GM12878 (cell line): ENCODE measurements around the gene ABCA3. TPM values are rescaled to one million over a fixed set of nuclear protein-coding genes. Genes with fewer than 3 reads are reported as not detected.

Source experiments
- CBX5 ChIP-seq: sonication (generic); IDR thresholded peaks from 2 replicates; pipeline ENCODE4 v1.6.1; 2016; ENCODE audit warnings: low read depth, moderate library complexity, mild to moderate bottlenecking, inconsistent platforms
- EGR1 ChIP-seq, 2 experiments: IDR thresholded peaks; 1 replicate in 1 of 2; 2 replicates in 1 of 2; pipeline ENCODE4 v1.6.1; 2011 to 2012; ENCODE audit warnings: low read depth in 2 of 2, low read length in 2 of 2, borderline replicate concordance in 1 of 2, mild to moderate bottlenecking in 1 of 2, moderate library complexity in 1 of 2
- HCFC1 ChIP-seq: fragments of 150-350 bp; IDR thresholded peaks from 2 replicates; pipeline ENCODE4 v1.6.1; 2014; ENCODE audit warnings: low read length
- NFYB ChIP-seq: IDR thresholded peaks from 2 replicates; pipeline ENCODE4 v1.6.1; 2011; ENCODE audit warnings: low read depth, mild to moderate bottlenecking, low read length, improper control_type of control experiment, moderate library complexity; ENCODE audit not compliant: insufficient read depth
- NRF1 ChIP-seq: conservative IDR thresholded peaks from 2 replicates; pipeline ENCODE4 v1.6.1; 2011; ENCODE audit warnings: mild to moderate bottlenecking, low read depth, low read length, improper control_type of control experiment
- POLR2AphosphoS2 ChIP-seq: IDR thresholded peaks from 2 replicates; pipeline ENCODE4 v1.6.1; 2011; ENCODE audit warnings: low read depth, mild to moderate bottlenecking, low read length, improper control_type of control experiment, moderate library complexity
- RCOR1 ChIP-seq: conservative IDR thresholded peaks from 2 replicates; pipeline ENCODE4 v1.6.1; 2012; ENCODE audit warnings: low read depth, low read length, improper control_type of control experiment
- RELA ChIP-seq: fragments of 450-650 bp; IDR thresholded peaks from 2 replicates; pipeline ENCODE4 v1.8.0; 2014; ENCODE audit warnings: borderline replicate concordance; ENCODE audit not compliant: partially characterized antibody
- SMAD1 ChIP-seq: fragments of 450-650 bp; IDR thresholded peaks from 2 replicates; pipeline ENCODE4 v1.6.1; 2018; ENCODE audit warnings: mild to moderate bottlenecking, low read depth; ENCODE audit not compliant: partially characterized antibody
- polyA plus RNA-seq, 11 experiments: library from polyadenylated mRNA; depleted of rRNA in 4 of 11; unstranded in 6 of 11; stranded (reverse) in 5 of 11; fragments of >200 nt; fragmentation: Nextera tagmentation in 4 of 11; fragmentation: Illumina TruSeq in 1 of 11; extraction: Ambion mirVana in 4 of 11; extraction: Trizol in 1 of 11; gene quantifications; 1 replicate in 1 of 11; 2 replicates in 10 of 11; pipeline versions ENCODE4 v1.2.1 to v1.2.3, GENCODE V29; 2011 to 2016; ENCODE audit warnings: inconsistent platforms in 2 of 11, missing spikeins in 2 of 11, low read depth in 1 of 11
- total RNA-seq, 4 experiments: library from RNA; depleted of rRNA in 3 of 4; stranded (reverse); fragments of >200 nt in 3 of 4; fragmentation: Illumina TruSeq in 1 of 4; extraction: Trizol in 1 of 4; gene quantifications; 2 replicates each; pipeline versions ENCODE4 v1.2.1 to v1.2.3, GENCODE V29; 2013 to 2021
- TF ChIP-seq, protein P1 (sequence below): IDR thresholded peaks from 2 replicates; pipeline ENCODE4 v1.6.1; 2012; ENCODE audit warnings: mild to moderate bottlenecking, low read depth, low read length
- TF ChIP-seq, protein P2 (sequence below): fragments of 450-650 bp; IDR thresholded peaks from 2 replicates; pipeline ENCODE4 v1.6.1; 2017; ENCODE audit warnings: mild to moderate bottlenecking, low read depth, inconsistent platforms; ENCODE audit not compliant: poor library complexity, severe bottlenecking
- TF ChIP-seq, protein P3 (sequence below): fragments of 450-650 bp; IDR thresholded peaks from 2 replicates; pipeline ENCODE4 v1.6.1; 2018; ENCODE audit warnings: mild to moderate bottlenecking, low read depth, moderate library complexity; ENCODE audit not compliant: partially characterized antibody

ABCA3 gene
- total and polyA plus RNA-seq, 10 of the 15 experiments (the other 5 are each of a cell fraction or from before 2014, with no cell fraction given): 0.71 to 17.6 (median 6.7) TPM

DNA sequence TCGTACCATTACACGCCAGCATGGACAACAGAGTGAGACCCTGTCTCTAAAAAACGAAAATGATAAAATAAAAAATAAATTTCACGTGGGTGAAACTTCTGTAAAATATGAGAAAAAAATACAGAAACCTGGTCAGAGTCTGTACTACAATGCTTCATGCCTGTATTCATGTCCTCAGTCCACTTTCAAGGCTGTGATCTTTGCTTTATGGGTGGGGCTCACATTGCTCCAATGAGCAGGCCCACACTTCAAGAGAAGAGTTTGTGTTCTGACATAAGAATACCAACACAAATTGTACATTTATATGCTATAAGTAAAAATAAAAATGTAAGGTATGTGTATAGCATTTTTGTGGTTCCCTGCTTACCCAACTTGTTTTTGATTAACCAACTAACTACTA, 32.2 kb upstream of the ABCA3 start (continued):
- TF ChIP-seq, protein P1, sequence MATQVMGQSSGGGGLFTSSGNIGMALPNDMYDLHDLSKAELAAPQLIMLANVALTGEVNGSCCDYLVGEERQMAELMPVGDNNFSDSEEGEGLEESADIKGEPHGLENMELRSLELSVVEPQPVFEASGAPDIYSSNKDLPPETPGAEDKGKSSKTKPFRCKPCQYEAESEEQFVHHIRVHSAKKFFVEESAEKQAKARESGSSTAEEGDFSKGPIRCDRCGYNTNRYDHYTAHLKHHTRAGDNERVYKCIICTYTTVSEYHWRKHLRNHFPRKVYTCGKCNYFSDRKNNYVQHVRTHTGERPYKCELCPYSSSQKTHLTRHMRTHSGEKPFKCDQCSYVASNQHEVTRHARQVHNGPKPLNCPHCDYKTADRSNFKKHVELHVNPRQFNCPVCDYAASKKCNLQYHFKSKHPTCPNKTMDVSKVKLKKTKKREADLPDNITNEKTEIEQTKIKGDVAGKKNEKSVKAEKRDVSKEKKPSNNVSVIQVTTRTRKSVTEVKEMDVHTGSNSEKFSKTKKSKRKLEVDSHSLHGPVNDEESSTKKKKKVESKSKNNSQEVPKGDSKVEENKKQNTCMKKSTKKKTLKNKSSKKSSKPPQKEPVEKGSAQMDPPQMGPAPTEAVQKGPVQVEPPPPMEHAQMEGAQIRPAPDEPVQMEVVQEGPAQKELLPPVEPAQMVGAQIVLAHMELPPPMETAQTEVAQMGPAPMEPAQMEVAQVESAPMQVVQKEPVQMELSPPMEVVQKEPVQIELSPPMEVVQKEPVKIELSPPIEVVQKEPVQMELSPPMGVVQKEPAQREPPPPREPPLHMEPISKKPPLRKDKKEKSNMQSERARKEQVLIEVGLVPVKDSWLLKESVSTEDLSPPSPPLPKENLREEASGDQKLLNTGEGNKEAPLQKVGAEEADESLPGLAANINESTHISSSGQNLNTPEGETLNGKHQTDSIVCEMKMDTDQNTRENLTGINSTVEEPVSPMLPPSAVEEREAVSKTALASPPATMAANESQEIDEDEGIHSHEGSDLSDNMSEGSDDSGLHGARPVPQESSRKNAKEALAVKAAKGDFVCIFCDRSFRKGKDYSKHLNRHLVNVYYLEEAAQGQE: no peak
- no peak for TF ChIP-seq HCFC1
- TF ChIP-seq POLR2AphosphoS2: no peak
- no peak for TF ChIP-seq SMAD1
- TF ChIP-seq RELA: no peak
- TF ChIP-seq, protein P2, sequence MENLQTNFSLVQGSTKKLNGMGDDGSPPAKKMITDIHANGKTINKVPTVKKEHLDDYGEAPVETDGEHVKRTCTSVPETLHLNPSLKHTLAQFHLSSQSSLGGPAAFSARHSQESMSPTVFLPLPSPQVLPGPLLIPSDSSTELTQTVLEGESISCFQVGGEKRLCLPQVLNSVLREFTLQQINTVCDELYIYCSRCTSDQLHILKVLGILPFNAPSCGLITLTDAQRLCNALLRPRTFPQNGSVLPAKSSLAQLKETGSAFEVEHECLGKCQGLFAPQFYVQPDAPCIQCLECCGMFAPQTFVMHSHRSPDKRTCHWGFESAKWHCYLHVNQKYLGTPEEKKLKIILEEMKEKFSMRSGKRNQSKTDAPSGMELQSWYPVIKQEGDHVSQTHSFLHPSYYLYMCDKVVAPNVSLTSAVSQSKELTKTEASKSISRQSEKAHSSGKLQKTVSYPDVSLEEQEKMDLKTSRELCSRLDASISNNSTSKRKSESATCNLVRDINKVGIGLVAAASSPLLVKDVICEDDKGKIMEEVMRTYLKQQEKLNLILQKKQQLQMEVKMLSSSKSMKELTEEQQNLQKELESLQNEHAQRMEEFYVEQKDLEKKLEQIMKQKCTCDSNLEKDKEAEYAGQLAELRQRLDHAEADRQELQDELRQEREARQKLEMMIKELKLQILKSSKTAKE: no peak
- no peak for TF ChIP-seq CBX5
- TF ChIP-seq RCOR1: no peak
- TF ChIP-seq, protein P3, sequence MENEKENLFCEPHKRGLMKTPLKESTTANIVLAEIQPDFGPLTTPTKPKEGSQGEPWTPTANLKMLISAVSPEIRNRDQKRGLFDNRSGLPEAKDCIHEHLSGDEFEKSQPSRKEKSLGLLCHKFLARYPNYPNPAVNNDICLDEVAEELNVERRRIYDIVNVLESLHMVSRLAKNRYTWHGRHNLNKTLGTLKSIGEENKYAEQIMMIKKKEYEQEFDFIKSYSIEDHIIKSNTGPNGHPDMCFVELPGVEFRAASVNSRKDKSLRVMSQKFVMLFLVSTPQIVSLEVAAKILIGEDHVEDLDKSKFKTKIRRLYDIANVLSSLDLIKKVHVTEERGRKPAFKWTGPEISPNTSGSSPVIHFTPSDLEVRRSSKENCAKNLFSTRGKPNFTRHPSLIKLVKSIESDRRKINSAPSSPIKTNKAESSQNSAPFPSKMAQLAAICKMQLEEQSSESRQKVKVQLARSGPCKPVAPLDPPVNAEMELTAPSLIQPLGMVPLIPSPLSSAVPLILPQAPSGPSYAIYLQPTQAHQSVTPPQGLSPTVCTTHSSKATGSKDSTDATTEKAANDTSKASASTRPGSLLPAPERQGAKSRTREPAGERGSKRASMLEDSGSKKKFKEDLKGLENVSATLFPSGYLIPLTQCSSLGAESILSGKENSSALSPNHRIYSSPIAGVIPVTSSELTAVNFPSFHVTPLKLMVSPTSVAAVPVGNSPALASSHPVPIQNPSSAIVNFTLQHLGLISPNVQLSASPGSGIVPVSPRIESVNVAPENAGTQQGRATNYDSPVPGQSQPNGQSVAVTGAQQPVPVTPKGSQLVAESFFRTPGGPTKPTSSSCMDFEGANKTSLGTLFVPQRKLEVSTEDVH: no peak
- TF ChIP-seq EGR1 (IDR thresholded peaks at IDR 0.05; ENCODE audit: borderline replicate concordance in 1 of 2, low read depth in 2 of 2, low read length in 2 of 2): no peak
- TF ChIP-seq NFYB: no peak
- no peak for TF ChIP-seq NRF1
